Neural cell (in vitro differentiated cells): Measurements from ENCODE around the gene TRIM63. TPM values are rescaled to one million over a fixed set of nuclear protein-coding genes. Genes with fewer than 3 reads are reported as not detected.

Experiments used
- H2AFZ ChIP-seq: fragments of 200-600, 300-800 bp; sonication (generic), shearing (Covaris generic); 2 replicates; pipeline ENCODE4 v1.6.0; 2014; ENCODE audit warnings: low read depth, mild to moderate bottlenecking, antibody characterized with exemption, low read length, moderate library complexity
- H3F3A ChIP-seq: fragments of 200-600 bp; shearing (Covaris generic); 2 replicates; pipeline ENCODE4 v1.6.1; 2016; ENCODE audit warnings: mild to moderate bottlenecking, moderate library complexity, mixed read lengths, antibody characterized with exemption, low read length; ENCODE audit not compliant: insufficient read depth, poor library complexity, severe bottlenecking
- H3K27ac ChIP-seq: fragments of 200-600, 300-800 bp; sonication (generic), shearing (Covaris generic); 2 replicates; pipeline ENCODE4 v1.5.1; 2014; ENCODE audit warnings: mild to moderate bottlenecking, low read length, moderate library complexity
- H3K27me3 ChIP-seq: fragments of 300-800, 200-600 bp; sonication (generic), shearing (Covaris generic); 2 replicates; pipeline ENCODE4 v1.6.0; 2014; ENCODE audit warnings: mild to moderate bottlenecking, low read depth, low read length, moderate library complexity; ENCODE audit not compliant: insufficient read depth
- H3K36me3 ChIP-seq: fragments of 300-800, 200-600 bp; sonication (generic), shearing (Covaris generic); 2 replicates; pipeline ENCODE4 v1.5.1; 2014; ENCODE audit warnings: mild to moderate bottlenecking, antibody characterized with exemption, low read length, moderate library complexity; ENCODE audit not compliant: insufficient read depth
- H3K4me2 ChIP-seq: fragments of 300-800, 200-600 bp; sonication (generic), shearing (Covaris generic); 2 replicates; pipeline ENCODE4 v1.6.0; 2014; ENCODE audit warnings: mild to moderate bottlenecking, low read length
- H3K4me3 ChIP-seq: fragments of 300-800, 200-600 bp; sonication (generic), shearing (Covaris generic); 2 replicates; pipeline ENCODE4 v1.5.1; 2014; ENCODE audit warnings: mild to moderate bottlenecking, low read length, moderate library complexity
- H3K79me2 ChIP-seq: fragments of 200-600 bp; shearing (Covaris generic); replicated peaks from 2 replicates; pipeline ENCODE4 v1.6.0; 2014; ENCODE audit warnings: mild to moderate bottlenecking, low read length, moderate library complexity; ENCODE audit not compliant: insufficient read depth
- H3K9ac ChIP-seq: fragments of 300-800, 200-600 bp; sonication (generic), shearing (Covaris generic); 2 replicates; pipeline ENCODE4 v1.6.1; 2016; ENCODE audit warnings: mild to moderate bottlenecking, low read length, mixed read lengths
- H3K9me2 ChIP-seq: fragments of 200-600 bp; shearing (Covaris generic); 2 replicates; pipeline ENCODE4 v1.6.1; 2016; ENCODE audit warnings: mild to moderate bottlenecking, low read length, mixed read lengths; ENCODE audit not compliant: insufficient read depth
- H3K9me3 ChIP-seq: fragments of 200-600, 300-800 bp; sonication (generic), shearing (Covaris generic); 2 replicates; pipeline ENCODE4 v1.6.1; 2016; ENCODE audit warnings: mild to moderate bottlenecking, mixed run types, low read length, moderate library complexity, mixed read lengths
- H4K20me1 ChIP-seq: fragments of 200-600 bp; shearing (Covaris generic); 2 replicates; pipeline ENCODE4 v1.6.1; 2016; ENCODE audit warnings: mild to moderate bottlenecking, mixed run types; ENCODE audit not compliant: insufficient read depth
- CTCF ChIP-seq: fragments of 450-650 bp; IDR thresholded peaks from 2 replicates; pipeline ENCODE4 v1.5.1; 2014; ENCODE audit warnings: antibody characterized with exemption, mild to moderate bottlenecking, moderate library complexity; ENCODE audit not compliant: poor library complexity, severe bottlenecking
- EP300 ChIP-seq: fragments of 450-650 bp; conservative IDR thresholded peaks from 2 replicates; pipeline ENCODE4 v1.6.1; 2014; ENCODE audit warnings: antibody characterized with exemption, mild to moderate bottlenecking, moderate library complexity; ENCODE audit not compliant: poor library complexity, severe bottlenecking
- EZH2 ChIP-seq: fragments of 200-600, 300-800 bp; shearing (Covaris generic), sonication (generic); IDR thresholded peaks from 2 replicates; pipeline ENCODE4 v1.6.1; 2014; ENCODE audit warnings: antibody characterized with exemption, low read length, borderline replicate concordance, mild to moderate bottlenecking; ENCODE audit not compliant: insufficient read depth, poor library complexity, severe bottlenecking
- MXI1 ChIP-seq: fragments of 450-650 bp; conservative IDR thresholded peaks from 2 replicates; pipeline ENCODE4 v1.6.1; 2014; ENCODE audit warnings: antibody characterized with exemption, mild to moderate bottlenecking; ENCODE audit not compliant: poor library complexity, severe bottlenecking
- POLR2AphosphoS5 ChIP-seq: IDR thresholded peaks from 2 replicates; pipeline ENCODE4 v1.6.1; 2012
- RAD21 ChIP-seq: fragments of 450-650 bp; conservative IDR thresholded peaks from 2 replicates; pipeline ENCODE4 v1.6.1; 2014; ENCODE audit warnings: antibody characterized with exemption, mild to moderate bottlenecking, moderate library complexity
- REST ChIP-seq: IDR thresholded peaks from 2 replicates; pipeline ENCODE4 v1.6.1; 2012; ENCODE audit warnings: borderline replicate concordance
- SMC3 ChIP-seq: fragments of 450-650 bp; conservative IDR thresholded peaks from 2 replicates; pipeline ENCODE4 v1.6.1; 2014; ENCODE audit warnings: antibody characterized with exemption, mild to moderate bottlenecking, moderate library complexity; ENCODE audit not compliant: poor library complexity
- TAF1 ChIP-seq: IDR thresholded peaks from 2 replicates; pipeline ENCODE4 v1.6.1; 2012; ENCODE audit warnings: low read depth
- polyA plus RNA-seq: library from polyadenylated mRNA; depleted of rRNA; stranded (reverse); fragments of >200 nt; gene quantifications from 2 replicates; pipeline ENCODE4 v1.2.3, GENCODE V29; 2014

TRIM63 gene
- polyA plus RNA-seq, 1 donor from 2014 or later = not detected

- no peaks in the 10 kb centered on the region for H3K9me3 ChIP-seq
- no peak overlapping the region for H3K4me2 ChIP-seq
- no peaks in the 10 kb centered on the region for H3K79me2 ChIP-seq
- H3K9ac ChIP-seq = no peak overlapping the region
- no peaks in the 10 kb centered on the region for H3K9me2 ChIP-seq
- no peaks in the 10 kb centered on the region for H4K20me1 ChIP-seq
- H2AFZ ChIP-seq = no peak overlapping the region
- no peaks in the 10 kb centered on the region for H3K27me3 ChIP-seq
- H3K36me3 ChIP-seq = no peaks in the 10 kb centered on the region
- H3K27ac ChIP-seq = no peak overlapping the region
- H3F3A ChIP-seq = no peaks in the 10 kb centered on the region
- TF ChIP-seq SMC3 (no peak), EP300 (no peak), MXI1 (no peak), EZH2 (no peak), RAD21 (no peak), REST (no peak), TAF1 (no peak), POLR2AphosphoS5 (no peak), CTCF (no peak)
- H3K4me3 ChIP-seq = no peak overlapping the region
Measured at GRCh38 chr1:26031196-26031595, 36.2 kb downstream of the TRIM63 start.

- Histone ChIP-seq H3K36me3 (no peaks in the 10 kb centered on the region), H4K20me1 (no peaks in the 10 kb centered on the region), H3F3A (no peaks in the 10 kb centered on the region), H3K9me3 (no peaks in the 10 kb centered on the region), H3K9me2 (no peaks in the 10 kb centered on the region), H3K79me2 (no peaks in the 10 kb centered on the region), H3K27me3 (no peaks in the 10 kb centered on the region), H3K27ac (no peak overlapping the region), H3K4me2 (no peak overlapping the region), H3K4me3 (no peak overlapping the region), H3K9ac (no peak overlapping the region), H2AFZ (no peak overlapping the region)
- no peak for TF ChIP-seq TAF1
- no peak for TF ChIP-seq REST
- no peak for TF ChIP-seq MXI1
- TF ChIP-seq EP300 = no peak
- no peak for TF ChIP-seq SMC3
- TF ChIP-seq RAD21 = no peak
- TF ChIP-seq CTCF = no peak
- TF ChIP-seq POLR2AphosphoS5 = no peak
- no peak for TF ChIP-seq EZH2
Measured at GRCh38 chr1:26029864-26030481, 37.5 kb downstream of the TRIM63 start.
